Measurements from ENCODE around the gene SMOC2. TPM values are rescaled to one million over a fixed set of nuclear protein-coding genes. Genes with fewer than 3 reads are reported as not detected.

Gene SMOC2
- polyA plus RNA-seq, 1 donor (not counting 4 experiments of a cell fraction or from before 2014, with no cell fraction given), result 1.1 TPM

GRCh38 chr6:168670401-168670985 is 229.5 kb downstream of the SMOC2 start:
- TF ChIP-seq CTCF (optimal IDR thresholded peaks at IDR 0.05 in 1 of 3, IDR thresholded peaks at IDR 0.05 in 1 of 3, conservative IDR thresholded peaks at IDR 0.05 in 1 of 3; ENCODE audit: extremely low read depth in 1 of 3, insufficient read depth in 2 of 3, low read length in 3 of 3), result no peak
- no peak for TF ChIP-seq EZH2 (IDR thresholded peaks at IDR 0.05; ENCODE audit: low read length)
- Histone ChIP-seq H3K27ac (ENCODE audit: control insufficient read depth, insufficient read depth, low read length) (no peak overlapping the region), H3K9me1 (ENCODE audit: control insufficient read depth, extremely low read depth, insufficient read depth, low read length) (no peaks in the 10 kb centered on the region), H3K9me3 (ENCODE audit: control insufficient read depth, low read depth, low read length) (no peaks in the 10 kb centered on the region), H2AFZ (ENCODE audit: control insufficient read depth, low read length) (no peak overlapping the region), H3K4me1 (ENCODE audit: control insufficient read depth, extremely low read depth, insufficient read depth, low read length) (peaks cover 16% of the 10 kb centered on the region), H3K36me3 (ENCODE audit: control insufficient read depth in 2 of 2, extremely low read depth in 1 of 2, insufficient read depth in 2 of 2, low read length in 2 of 2) (no peaks in the 10 kb centered on the region), H3K27me3 (ENCODE audit: control insufficient read depth, extremely low read depth, insufficient read depth, low read length) (no peaks in the 10 kb centered on the region), H3K4me2 (ENCODE audit: control insufficient read depth, extremely low read depth, insufficient read depth, low read depth, low read length) (no peak overlapping the region), H3K9ac (ENCODE audit: control insufficient read depth, extremely low read depth, insufficient read depth, low read length) (no peak overlapping the region), H3K79me2 (ENCODE audit: control insufficient read depth, insufficient read depth, low read length) (no peaks in the 10 kb centered on the region), H4K20me1 (ENCODE audit: control insufficient read depth, extremely low read depth, insufficient read depth, low read length) (no peaks in the 10 kb centered on the region), H3K4me3 (ENCODE audit: control insufficient read depth in 2 of 3, extremely low read depth in 1 of 3, insufficient read depth in 2 of 3, low read depth in 1 of 3, low read length in 3 of 3) (no peak overlapping the region)
- DNase-seq (ENCODE audit: low read depth, low spot score) (no peak), FAIRE-seq (no peak)
- dilution Hi-C loops (cut with MboI; ENCODE audit: extremely low pct_ligation_motif_present, low sequenced_read_pairs), result no loop called here

- TF ChIP-seq EZH2 (IDR thresholded peaks at IDR 0.05; ENCODE audit: low read length) (no peak), CTCF (optimal IDR thresholded peaks at IDR 0.05 in 1 of 3, IDR thresholded peaks at IDR 0.05 in 1 of 3, conservative IDR thresholded peaks at IDR 0.05 in 1 of 3; ENCODE audit: extremely low read depth in 1 of 3, insufficient read depth in 2 of 3, low read length in 3 of 3) (no peak)
- no peaks in the 10 kb centered on the region for H3K36me3 ChIP-seq (ENCODE audit: control insufficient read depth in 2 of 2, extremely low read depth in 1 of 2, insufficient read depth in 2 of 2, low read length in 2 of 2)
These were observed 230.3 kb downstream of the SMOC2 start for GRCh38 chr6:168671028-168671862.

More at GRCh38 chr6:168671028-168671862, 230.3 kb downstream of the SMOC2 start:
- no peaks in the 10 kb centered on the region for H3K9me1 ChIP-seq (ENCODE audit: control insufficient read depth, extremely low read depth, insufficient read depth, low read length)
- no peak for FAIRE-seq
- H3K4me2 ChIP-seq (ENCODE audit: control insufficient read depth, extremely low read depth, insufficient read depth, low read depth, low read length), result no peak overlapping the region
- H2AFZ ChIP-seq (ENCODE audit: control insufficient read depth, low read length), result no peak overlapping the region
- H3K4me1 ChIP-seq (ENCODE audit: control insufficient read depth, extremely low read depth, insufficient read depth, low read length), result peaks cover 13% of the 10 kb centered on the region
- H3K27ac ChIP-seq (ENCODE audit: control insufficient read depth, insufficient read depth, low read length), result no peak overlapping the region
- no peaks in the 10 kb centered on the region for H3K79me2 ChIP-seq (ENCODE audit: control insufficient read depth, insufficient read depth, low read length)
- no peak overlapping the region for H3K4me3 ChIP-seq (ENCODE audit: control insufficient read depth in 2 of 3, extremely low read depth in 1 of 3, insufficient read depth in 2 of 3, low read depth in 1 of 3, low read length in 3 of 3)
- no peak overlapping the region for H3K9ac ChIP-seq (ENCODE audit: control insufficient read depth, extremely low read depth, insufficient read depth, low read length)
- H4K20me1 ChIP-seq (ENCODE audit: control insufficient read depth, extremely low read depth, insufficient read depth, low read length), result no peaks in the 10 kb centered on the region
- dilution Hi-C loops (cut with MboI; ENCODE audit: extremely low pct_ligation_motif_present, low sequenced_read_pairs), result no loop called here
- H3K9me3 ChIP-seq (ENCODE audit: control insufficient read depth, low read depth, low read length), result no peaks in the 10 kb centered on the region
- no peaks in the 10 kb centered on the region for H3K27me3 ChIP-seq (ENCODE audit: control insufficient read depth, extremely low read depth, insufficient read depth, low read length)
- DNase-seq (ENCODE audit: low read depth, low spot score), result no peak
